HCT116 (cell line): Measurements from ENCODE around the gene FLNC.
A peak's percentile ranks its signal among the peaks of the same experiment; 100 is the strongest.

ENCODE experiments used
- CBX3 ChIP-seq: IDR thresholded peaks from 2 replicates; pipeline ENCODE4 v1.6.1; 2012; ENCODE audit warnings: low read depth
- CEBPB ChIP-seq: IDR thresholded peaks from 2 replicates; pipeline ENCODE4 v1.6.1; 2012; ENCODE audit warnings: low read depth
- CTCF ChIP-seq, 3 experiments: fragments of 200-600 bp in 1 of 3; sonication (generic) in 1 of 3; IDR thresholded peaks in 2 of 3; conservative IDR thresholded peaks in 1 of 3; 2 replicates each; pipeline ENCODE4 v1.5.1; 2012 to 2017; ENCODE audit warnings: low read depth in 2 of 3, low read length in 2 of 3, antibody characterized with exemption in 1 of 3, borderline replicate concordance in 1 of 3, control low read depth in 1 of 3, mild to moderate bottlenecking in 1 of 3, mixed read lengths in 1 of 3, mixed run types in 1 of 3, moderate library complexity in 1 of 3; ENCODE audit not compliant: insufficient read depth in 1 of 3
- EZH2 ChIP-seq: fragments of 200-600 bp; sonication (generic); IDR thresholded peaks from 2 replicates; pipeline ENCODE4 v1.6.1; 2017; ENCODE audit warnings: antibody characterized with exemption, mixed run types
- JUND ChIP-seq: IDR thresholded peaks from 2 replicates; pipeline ENCODE4 v1.6.1; 2012
- MAX ChIP-seq: IDR thresholded peaks from 2 replicates; pipeline ENCODE4 v1.6.1; 2012
- POLR2A ChIP-seq: IDR thresholded peaks from 2 replicates; pipeline ENCODE4 v1.7.0; 2011; ENCODE audit warnings: borderline replicate concordance; ENCODE audit not compliant: insufficient read depth, insufficient read length; ENCODE audit errors: extremely low read depth
- POLR2AphosphoS5 ChIP-seq: IDR thresholded peaks from 2 replicates; pipeline ENCODE4 v1.6.1; 2011; ENCODE audit warnings: mild to moderate bottlenecking, low read depth, low read length, moderate library complexity
- SIN3A ChIP-seq: IDR thresholded peaks from 2 replicates; pipeline ENCODE4 v1.6.1; 2012; ENCODE audit warnings: low read depth
- TCF7L2 ChIP-seq: IDR thresholded peaks from 2 replicates; pipeline ENCODE4 v1.7.0; 2011; ENCODE audit warnings: borderline replicate concordance, inconsistent platforms; ENCODE audit not compliant: insufficient read depth, insufficient read length; ENCODE audit errors: extremely low read depth
- TF ChIP-seq, protein P1 (sequence below): IDR thresholded peaks from 2 replicates; pipeline ENCODE4 v1.6.1; 2012
- TF ChIP-seq, protein P2 (sequence below): IDR thresholded peaks from 2 replicates; pipeline ENCODE4 v1.6.1; 2012; ENCODE audit warnings: low read depth

- TF ChIP-seq TCF7L2 (no peak), CEBPB (no peak), CTCF (IDR thresholded peaks at IDR 0.05 in 2 of 3, conservative IDR thresholded peaks at IDR 0.05 in 1 of 3; ENCODE audit: borderline replicate concordance in 1 of 3, insufficient read depth in 1 of 3, low read depth in 2 of 3, low read length in 2 of 3) (no peak), EZH2 (no peak), MAX (no peak), POLR2A (no peak), SIN3A (no peak), POLR2AphosphoS5 (peak; percentile 63), JUND (no peak), CBX3 (no peak)
- TF ChIP-seq, protein P1, sequence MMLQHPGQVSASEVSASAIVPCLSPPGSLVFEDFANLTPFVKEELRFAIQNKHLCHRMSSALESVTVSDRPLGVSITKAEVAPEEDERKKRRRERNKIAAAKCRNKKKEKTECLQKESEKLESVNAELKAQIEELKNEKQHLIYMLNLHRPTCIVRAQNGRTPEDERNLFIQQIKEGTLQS, result no peak
- TF ChIP-seq, protein P2, sequence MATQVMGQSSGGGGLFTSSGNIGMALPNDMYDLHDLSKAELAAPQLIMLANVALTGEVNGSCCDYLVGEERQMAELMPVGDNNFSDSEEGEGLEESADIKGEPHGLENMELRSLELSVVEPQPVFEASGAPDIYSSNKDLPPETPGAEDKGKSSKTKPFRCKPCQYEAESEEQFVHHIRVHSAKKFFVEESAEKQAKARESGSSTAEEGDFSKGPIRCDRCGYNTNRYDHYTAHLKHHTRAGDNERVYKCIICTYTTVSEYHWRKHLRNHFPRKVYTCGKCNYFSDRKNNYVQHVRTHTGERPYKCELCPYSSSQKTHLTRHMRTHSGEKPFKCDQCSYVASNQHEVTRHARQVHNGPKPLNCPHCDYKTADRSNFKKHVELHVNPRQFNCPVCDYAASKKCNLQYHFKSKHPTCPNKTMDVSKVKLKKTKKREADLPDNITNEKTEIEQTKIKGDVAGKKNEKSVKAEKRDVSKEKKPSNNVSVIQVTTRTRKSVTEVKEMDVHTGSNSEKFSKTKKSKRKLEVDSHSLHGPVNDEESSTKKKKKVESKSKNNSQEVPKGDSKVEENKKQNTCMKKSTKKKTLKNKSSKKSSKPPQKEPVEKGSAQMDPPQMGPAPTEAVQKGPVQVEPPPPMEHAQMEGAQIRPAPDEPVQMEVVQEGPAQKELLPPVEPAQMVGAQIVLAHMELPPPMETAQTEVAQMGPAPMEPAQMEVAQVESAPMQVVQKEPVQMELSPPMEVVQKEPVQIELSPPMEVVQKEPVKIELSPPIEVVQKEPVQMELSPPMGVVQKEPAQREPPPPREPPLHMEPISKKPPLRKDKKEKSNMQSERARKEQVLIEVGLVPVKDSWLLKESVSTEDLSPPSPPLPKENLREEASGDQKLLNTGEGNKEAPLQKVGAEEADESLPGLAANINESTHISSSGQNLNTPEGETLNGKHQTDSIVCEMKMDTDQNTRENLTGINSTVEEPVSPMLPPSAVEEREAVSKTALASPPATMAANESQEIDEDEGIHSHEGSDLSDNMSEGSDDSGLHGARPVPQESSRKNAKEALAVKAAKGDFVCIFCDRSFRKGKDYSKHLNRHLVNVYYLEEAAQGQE, result no peak
Observed at GRCh38 chr7:128893251-128894100, 63.3 kb downstream of the FLNC start.
